Epithelial cell of proximal tubule (primary cell): Measurements from ENCODE around the gene BACE2. TPM values are rescaled to one million over a fixed set of nuclear protein-coding genes. Genes with fewer than 3 reads are reported as not detected.

ENCODE experiments used
- DNase-seq: peaks from one replicate; pipeline ENCODE4 v3.0.0-alpha.2; 2011; ENCODE audit warnings: low read depth
- H3K4me3 ChIP-seq: 2 replicates; pipeline ENCODE4 v1.5.1; 2011; ENCODE audit warnings: low read depth, mild to moderate bottlenecking, low read length
- total RNA-seq: library from RNA; depleted of rRNA; stranded (reverse); fragments of >200 nt; gene quantifications from 2 replicates; pipeline ENCODE4 v1.2.3, GENCODE V29; 2015
- TF ChIP-seq, protein P1 (sequence below): conservative IDR thresholded peaks from 2 replicates; pipeline ENCODE4 v1.5.1; 2012; ENCODE audit warnings: low read depth, mild to moderate bottlenecking, low read length

BACE2 gene
- total RNA-seq, 1 donor from 2014 or later: 60.9 TPM

DNA sequence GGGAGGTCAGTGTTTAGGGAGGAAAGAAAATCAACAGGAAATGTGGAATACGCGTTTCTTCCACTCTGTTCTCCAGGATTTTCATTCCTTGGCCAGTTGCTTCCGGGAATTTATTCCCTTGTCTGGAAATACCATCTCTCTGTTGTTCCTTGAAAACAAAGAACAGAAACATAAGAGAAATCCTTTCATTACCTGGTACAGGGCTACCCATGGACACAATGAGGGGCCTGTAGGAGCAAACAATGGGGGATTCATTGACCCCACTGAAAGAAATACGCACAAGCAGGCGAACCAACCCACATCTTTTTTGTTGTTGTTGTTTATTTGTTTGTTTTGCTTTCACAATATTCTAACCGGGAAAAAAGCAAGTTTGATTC, 20.0 kb upstream of the BACE2 start:
- H3K4me3 ChIP-seq: no peak overlapping the region
- DNase-seq: no peak
- TF ChIP-seq, protein P1, sequence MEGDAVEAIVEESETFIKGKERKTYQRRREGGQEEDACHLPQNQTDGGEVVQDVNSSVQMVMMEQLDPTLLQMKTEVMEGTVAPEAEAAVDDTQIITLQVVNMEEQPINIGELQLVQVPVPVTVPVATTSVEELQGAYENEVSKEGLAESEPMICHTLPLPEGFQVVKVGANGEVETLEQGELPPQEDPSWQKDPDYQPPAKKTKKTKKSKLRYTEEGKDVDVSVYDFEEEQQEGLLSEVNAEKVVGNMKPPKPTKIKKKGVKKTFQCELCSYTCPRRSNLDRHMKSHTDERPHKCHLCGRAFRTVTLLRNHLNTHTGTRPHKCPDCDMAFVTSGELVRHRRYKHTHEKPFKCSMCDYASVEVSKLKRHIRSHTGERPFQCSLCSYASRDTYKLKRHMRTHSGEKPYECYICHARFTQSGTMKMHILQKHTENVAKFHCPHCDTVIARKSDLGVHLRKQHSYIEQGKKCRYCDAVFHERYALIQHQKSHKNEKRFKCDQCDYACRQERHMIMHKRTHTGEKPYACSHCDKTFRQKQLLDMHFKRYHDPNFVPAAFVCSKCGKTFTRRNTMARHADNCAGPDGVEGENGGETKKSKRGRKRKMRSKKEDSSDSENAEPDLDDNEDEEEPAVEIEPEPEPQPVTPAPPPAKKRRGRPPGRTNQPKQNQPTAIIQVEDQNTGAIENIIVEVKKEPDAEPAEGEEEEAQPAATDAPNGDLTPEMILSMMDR: no peak

- H3K4me3 ChIP-seq: no peak overlapping the region
- TF ChIP-seq, protein P1: no peak
- DNase-seq: no peak
Measured at GRCh38 chr21:41148798-41149197, 19.2 kb upstream of the BACE2 start.

DNA sequence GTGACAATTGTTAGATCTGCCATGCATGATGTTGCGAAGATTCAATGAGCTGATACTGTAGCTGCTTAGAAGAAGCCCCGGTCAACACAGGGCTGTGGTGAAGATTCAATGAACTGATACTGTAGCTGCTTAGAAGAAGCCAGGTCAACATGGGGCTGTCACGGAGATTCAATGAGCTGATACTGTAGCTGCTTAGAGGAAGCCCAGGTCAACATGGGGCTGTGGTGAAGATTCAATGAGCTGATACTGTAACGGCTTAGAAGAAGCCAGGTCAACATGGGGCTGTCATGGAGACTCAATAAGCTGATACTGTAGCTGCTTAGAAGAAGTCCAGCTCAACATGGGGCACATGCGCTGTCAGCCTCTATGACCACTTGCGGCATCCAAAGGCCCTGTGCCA, 18.8 kb upstream of the BACE2 start:
- no peak for DNase-seq
- no peak overlapping the region for H3K4me3 ChIP-seq
- TF ChIP-seq, protein P1: no peak

- H3K4me3 ChIP-seq: no peak overlapping the region
- DNase-seq: no peak
- TF ChIP-seq, protein P1: no peak
Measured at GRCh38 chr21:41152147-41152546, 15.8 kb upstream of the BACE2 start.

- no peak overlapping the region for H3K4me3 ChIP-seq
- TF ChIP-seq, protein P1: no peak
- DNase-seq: no peak
Measured at GRCh38 chr21:41153443-41153842, 14.5 kb upstream of the BACE2 start.

DNA sequence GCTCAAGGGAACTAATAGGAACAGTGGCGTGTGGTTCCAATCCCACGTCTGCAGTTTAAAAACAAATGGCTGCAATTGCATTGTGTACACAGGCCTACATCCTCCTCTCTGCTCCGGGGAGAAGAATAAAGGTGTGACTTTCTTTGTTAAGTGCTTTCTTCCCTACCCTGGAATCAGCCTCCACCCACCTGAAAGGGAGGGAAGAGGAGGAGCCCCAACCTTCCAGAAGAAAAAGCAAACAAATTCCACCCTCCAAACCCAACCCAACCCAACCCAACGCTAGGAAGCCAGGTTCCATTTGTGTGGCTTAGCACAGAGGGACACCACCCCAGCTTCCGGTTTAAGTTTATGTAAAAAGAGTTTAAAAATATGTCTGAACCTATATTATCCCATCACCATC, 11.8 kb upstream of the BACE2 start:
- DNase-seq: no peak
- no peak overlapping the region for H3K4me3 ChIP-seq

DNA sequence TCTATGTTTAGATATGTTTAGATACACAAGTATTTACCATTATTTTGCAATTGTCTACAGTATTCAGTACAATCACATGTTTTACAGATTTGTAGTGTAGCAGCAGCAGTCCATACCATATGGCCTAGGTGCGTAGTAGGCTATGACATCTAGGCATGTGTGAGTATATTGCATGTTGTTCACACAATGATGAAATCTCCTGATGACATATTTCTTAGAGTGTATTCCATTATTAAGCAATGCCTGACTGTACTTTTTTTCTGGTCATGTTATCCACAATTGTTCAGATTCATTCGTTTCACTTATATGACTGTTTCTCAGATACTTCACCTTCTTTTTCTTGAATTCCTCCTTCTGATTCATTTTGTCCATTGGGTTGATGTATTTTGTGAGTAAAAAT, 9.9 kb upstream of the BACE2 start:
- no peak overlapping the region for H3K4me3 ChIP-seq
- no peak for DNase-seq
- TF ChIP-seq, protein P1: no peak

More for the DNA sequence above, 11.8 kb upstream of the BACE2 start:
- TF ChIP-seq, protein P1: no peak
